Lower leg skin (tissue), 4 donors: ENCODE results near the gene SLC8A2. TPM values are rescaled to one million over a fixed set of nuclear protein-coding genes. Genes with fewer than 3 reads are reported as not detected.

ENCODE experiments used
- DNase-seq, 2 donors: peaks; one replicate each; pipeline ENCODE4 v3.0.0-alpha.2; 2019; ENCODE audit warnings: low spot score in 2 of 2
- H3K4me3 ChIP-seq: fragments of 200-600 bp; sonication (generic); 2 replicates; pipeline ENCODE4 v1.5.1; 2017; ENCODE audit warnings: mild to moderate bottlenecking, low read depth; ENCODE audit not compliant: poor library complexity, severe bottlenecking
- POLR2A ChIP-seq, 2 donors: fragments of 450-650 bp; IDR thresholded peaks; one replicate each; pipeline ENCODE4 v1.6.1; 2016 to 2017; ENCODE audit warnings: antibody characterized with exemption in 2 of 2, mild to moderate bottlenecking in 1 of 2, moderate library complexity in 1 of 2
- WGBS, 2 donors: methylation state at CpG; one replicate each; pipeline ENCODE4 v1.1.5; 2018; 5-methylcytosine and 5-hydroxymethylcytosine counted together
- intact Hi-C: fragments of 100-400 bp; cut with DNase I; formaldehyde crosslinking; loops from one replicate; pipeline ENCODE4 v1.15.0; 2023; ENCODE audit warnings: low total_unique reads
- total RNA-seq, 4 donors: library from RNA; depleted of rRNA; stranded (reverse); fragments of >200 nt; gene quantifications; one replicate each; pipeline ENCODE4 v1.1.0, GENCODE V29; 2016
- TF ChIP-seq, protein P1 (sequence below), 3 donors: fragments of 450-650 bp; IDR thresholded peaks; one replicate each; pipeline ENCODE4 v1.5.1; 2016; ENCODE audit warnings: antibody characterized with exemption in 3 of 3, mild to moderate bottlenecking in 3 of 3, moderate library complexity in 2 of 3

The SLC8A2 gene, protein sequence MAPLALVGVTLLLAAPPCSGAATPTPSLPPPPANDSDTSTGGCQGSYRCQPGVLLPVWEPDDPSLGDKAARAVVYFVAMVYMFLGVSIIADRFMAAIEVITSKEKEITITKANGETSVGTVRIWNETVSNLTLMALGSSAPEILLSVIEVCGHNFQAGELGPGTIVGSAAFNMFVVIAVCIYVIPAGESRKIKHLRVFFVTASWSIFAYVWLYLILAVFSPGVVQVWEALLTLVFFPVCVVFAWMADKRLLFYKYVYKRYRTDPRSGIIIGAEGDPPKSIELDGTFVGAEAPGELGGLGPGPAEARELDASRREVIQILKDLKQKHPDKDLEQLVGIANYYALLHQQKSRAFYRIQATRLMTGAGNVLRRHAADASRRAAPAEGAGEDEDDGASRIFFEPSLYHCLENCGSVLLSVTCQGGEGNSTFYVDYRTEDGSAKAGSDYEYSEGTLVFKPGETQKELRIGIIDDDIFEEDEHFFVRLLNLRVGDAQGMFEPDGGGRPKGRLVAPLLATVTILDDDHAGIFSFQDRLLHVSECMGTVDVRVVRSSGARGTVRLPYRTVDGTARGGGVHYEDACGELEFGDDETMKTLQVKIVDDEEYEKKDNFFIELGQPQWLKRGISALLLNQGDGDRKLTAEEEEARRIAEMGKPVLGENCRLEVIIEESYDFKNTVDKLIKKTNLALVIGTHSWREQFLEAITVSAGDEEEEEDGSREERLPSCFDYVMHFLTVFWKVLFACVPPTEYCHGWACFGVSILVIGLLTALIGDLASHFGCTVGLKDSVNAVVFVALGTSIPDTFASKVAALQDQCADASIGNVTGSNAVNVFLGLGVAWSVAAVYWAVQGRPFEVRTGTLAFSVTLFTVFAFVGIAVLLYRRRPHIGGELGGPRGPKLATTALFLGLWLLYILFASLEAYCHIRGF
- 1 to 10 TPM in 2 of 4 donors, under 1 TPM in 1, not detected in 1; 0.38 to 2.3 (median 1.6) TPM for total RNA-seq

DNA sequence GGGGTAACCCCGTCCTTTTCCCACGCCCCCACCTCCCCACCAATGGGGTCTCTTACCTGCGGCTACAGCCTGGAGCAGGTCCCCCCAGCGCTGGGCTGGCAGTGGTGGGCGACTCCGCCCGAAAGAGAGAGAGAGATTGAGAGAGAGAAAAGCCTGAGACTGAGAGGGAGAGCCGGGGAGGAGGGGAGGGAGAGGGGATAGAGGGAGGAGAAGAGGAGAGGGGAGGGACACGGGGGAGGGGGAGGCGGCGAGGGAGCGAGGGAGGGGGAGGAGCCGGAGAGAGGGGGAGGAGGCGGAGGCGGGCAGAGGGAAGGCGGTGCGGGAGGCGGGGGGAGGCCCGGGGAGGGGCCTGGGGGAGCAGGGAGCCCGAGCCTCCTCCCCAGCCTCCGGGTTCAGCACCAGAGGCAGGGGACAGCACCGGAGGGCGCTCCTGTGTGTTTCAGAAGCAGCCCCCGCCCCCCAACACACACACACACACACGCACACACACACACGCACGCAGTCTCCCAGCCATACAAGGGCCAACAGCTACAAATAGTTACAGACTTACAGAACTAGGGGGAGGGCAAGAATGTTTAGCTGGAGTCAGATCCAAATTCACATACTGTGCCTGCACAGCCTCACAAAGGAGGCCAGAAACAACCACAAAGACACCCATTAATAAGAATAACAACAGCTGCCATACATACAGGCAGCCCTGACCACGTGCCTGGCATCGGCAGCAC is at the start of gene SLC8A2:
SLC8A2 (minus strand) TSS at position 161 of the 725 bp plus-strand sequence. CDS start 5,490 bp downstream, outside the sequence.
- DNase-seq: no peak
- H3K4me3 ChIP-seq: no peak within 1 kb of the TSS
- 4 to 6% methylated on average over 22 to 27 of the region's 29 CpGs for WGBS, 2 donors
- intact Hi-C loops: no loop called here
- no peak for TF ChIP-seq POLR2A (IDR thresholded peaks at IDR 0.05)
- TF ChIP-seq, protein P1, sequence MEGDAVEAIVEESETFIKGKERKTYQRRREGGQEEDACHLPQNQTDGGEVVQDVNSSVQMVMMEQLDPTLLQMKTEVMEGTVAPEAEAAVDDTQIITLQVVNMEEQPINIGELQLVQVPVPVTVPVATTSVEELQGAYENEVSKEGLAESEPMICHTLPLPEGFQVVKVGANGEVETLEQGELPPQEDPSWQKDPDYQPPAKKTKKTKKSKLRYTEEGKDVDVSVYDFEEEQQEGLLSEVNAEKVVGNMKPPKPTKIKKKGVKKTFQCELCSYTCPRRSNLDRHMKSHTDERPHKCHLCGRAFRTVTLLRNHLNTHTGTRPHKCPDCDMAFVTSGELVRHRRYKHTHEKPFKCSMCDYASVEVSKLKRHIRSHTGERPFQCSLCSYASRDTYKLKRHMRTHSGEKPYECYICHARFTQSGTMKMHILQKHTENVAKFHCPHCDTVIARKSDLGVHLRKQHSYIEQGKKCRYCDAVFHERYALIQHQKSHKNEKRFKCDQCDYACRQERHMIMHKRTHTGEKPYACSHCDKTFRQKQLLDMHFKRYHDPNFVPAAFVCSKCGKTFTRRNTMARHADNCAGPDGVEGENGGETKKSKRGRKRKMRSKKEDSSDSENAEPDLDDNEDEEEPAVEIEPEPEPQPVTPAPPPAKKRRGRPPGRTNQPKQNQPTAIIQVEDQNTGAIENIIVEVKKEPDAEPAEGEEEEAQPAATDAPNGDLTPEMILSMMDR (IDR thresholded peaks at IDR 0.05): no peak

DNA sequence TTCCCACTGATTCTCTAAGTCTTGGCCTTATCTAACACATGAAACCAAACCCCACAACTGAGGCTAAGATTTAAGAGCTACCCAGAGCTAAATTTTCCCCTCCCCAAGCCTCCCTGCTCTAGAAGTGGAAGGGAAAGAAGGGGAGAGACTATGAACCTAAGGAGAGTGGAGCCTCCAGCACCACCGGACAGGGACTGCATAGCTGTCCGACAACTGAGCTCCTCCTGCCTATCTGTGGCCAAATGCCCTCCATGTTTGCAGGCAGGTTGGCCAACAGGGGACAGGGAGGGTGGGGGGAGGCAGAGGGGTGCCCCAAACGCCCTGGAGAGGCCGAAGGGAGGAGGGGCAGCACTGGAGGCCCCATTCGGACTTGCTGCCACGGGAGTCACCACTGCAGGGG is 49.1 kb upstream of the SLC8A2 start:
- TF ChIP-seq, protein P1 (IDR thresholded peaks at IDR 0.05): no peak
- TF ChIP-seq POLR2A (IDR thresholded peaks at IDR 0.05): no peak
- 81 to 85% methylated on average over 2 to 6 of the region's 6 CpGs for WGBS, 2 donors
- H3K4me3 ChIP-seq: no peak overlapping the region
- intact Hi-C loops: loop anchor here (10.0 kb wide), 1 partner anchor 74 kb away; no protein-coding TSS in a partner anchor
- DNase-seq: no peak

DNA sequence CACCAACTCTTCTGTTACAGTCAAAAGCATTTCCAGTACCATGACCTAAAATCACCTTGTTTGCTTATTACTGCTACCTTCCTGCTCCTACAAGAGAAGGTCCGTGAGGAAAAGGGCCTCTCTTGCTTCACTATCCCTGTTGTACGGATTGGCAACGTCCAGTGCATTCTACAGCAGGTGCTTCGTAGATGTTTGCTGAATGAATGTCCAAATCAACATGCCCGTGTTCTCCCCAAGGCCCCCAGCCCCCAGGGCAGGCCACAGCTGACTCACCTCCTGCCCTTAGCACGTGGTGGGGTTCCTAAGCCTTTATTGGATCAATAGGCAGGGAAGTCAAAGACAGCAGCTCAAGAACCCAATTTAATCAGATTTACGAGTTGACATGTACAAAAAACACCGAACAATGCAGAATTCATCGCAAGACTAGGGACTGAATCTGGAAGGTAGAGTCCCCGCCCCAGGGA is 48.7 kb upstream of the SLC8A2 start:
- TF ChIP-seq, protein P1 (IDR thresholded peaks at IDR 0.05): no peak
- TF ChIP-seq POLR2A (IDR thresholded peaks at IDR 0.05): no peak
- DNase-seq: no peak
- WGBS, 2 donors: 80 to 86% methylated on average over 10 of the region's 10 CpGs
- intact Hi-C loops: loop anchor here (10.0 kb wide), 1 partner anchor 74 kb away; no protein-coding TSS in a partner anchor
- H3K4me3 ChIP-seq: no peak overlapping the region

DNA sequence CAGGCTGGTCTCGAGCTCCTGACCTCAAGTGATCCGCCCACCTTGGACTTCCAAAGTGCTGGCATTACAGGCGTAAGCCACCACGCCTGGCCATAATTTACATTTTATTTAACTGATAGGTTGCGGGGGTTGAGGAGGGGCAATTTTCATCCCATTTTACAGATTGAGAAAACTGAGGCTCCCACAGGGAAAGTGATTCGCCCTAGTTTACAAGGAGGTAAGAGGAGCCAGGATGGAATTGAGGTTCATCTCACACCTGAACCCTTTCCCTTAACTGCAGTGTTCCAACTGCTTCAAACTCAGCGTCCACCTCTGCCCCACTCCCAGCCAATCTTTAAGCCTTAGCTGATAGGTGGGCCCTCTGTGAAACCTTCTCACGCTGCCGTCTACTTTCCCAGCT is 47.2 kb upstream of the SLC8A2 start:
- intact Hi-C loops: no loop called here
- DNase-seq: no peak
- TF ChIP-seq, protein P1 (IDR thresholded peaks at IDR 0.05): no peak
- no peak for TF ChIP-seq POLR2A (IDR thresholded peaks at IDR 0.05)
- WGBS, 2 donors: 89% methylated on average over 9 of the region's 9 CpGs
- H3K4me3 ChIP-seq: no peak overlapping the region

DNA sequence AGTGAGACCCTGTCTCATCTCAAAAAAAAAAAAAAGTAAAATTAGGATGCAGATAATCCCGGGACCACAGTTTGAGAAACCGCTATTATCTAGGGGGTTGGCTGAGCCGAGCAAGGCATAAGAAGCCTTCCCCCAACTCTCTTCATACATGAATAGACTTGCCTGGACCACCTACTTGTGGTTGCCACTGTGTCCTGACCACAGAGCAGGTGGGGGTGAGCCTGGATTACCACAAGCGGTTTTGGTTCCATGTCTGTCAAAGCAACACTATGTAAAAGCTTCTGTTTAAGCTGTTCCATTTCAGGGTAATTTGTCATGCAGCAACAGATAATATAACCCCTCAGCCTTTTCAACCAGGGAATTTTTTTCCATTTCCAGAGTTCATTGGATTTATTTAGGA is 46.4 kb upstream of the SLC8A2 start:
- intact Hi-C loops: no loop called here
- H3K4me3 ChIP-seq: no peak overlapping the region
- TF ChIP-seq, protein P1 (IDR thresholded peaks at IDR 0.05): no peak
- TF ChIP-seq POLR2A (IDR thresholded peaks at IDR 0.05): no peak
- DNase-seq: no peak
- 63 to 68% methylated on average over 4 of the region's 4 CpGs for WGBS, 2 donors
